IMR-90 (cell line): ENCODE data around the gene KDM6B. TPM values are rescaled to one million over a fixed set of nuclear protein-coding genes. Genes with fewer than 3 reads are reported as not detected.

ENCODE experiments used
- ATAC-seq: fragments of 200-7000 bp; cut with Tn5 transposase; 2 replicates; pipeline ENCODE4 v1.9.1; 2020; ENCODE audit warnings: low read depth, mild to moderate bottlenecking, moderate library complexity
- BruUV-seq: library from RNA; stranded (reverse); fragments of 400-500 nt; replicated peaks from 2 replicates; lab custom pipeline; 2021; lab: Mats Ljungman, UMichigan
- CTCF ChIA-PET: fragments of 300-600 bp; formaldehyde crosslinking; extraction: SDS; loops from one replicate; lab custom pipeline; 2021; ENCODE audit warnings: antibody characterized with exemption; lab: Yijun Ruan, JAX
- POLR2A ChIA-PET: fragments of 300-600 bp; sonication (Branson Sonifier 250); formaldehyde crosslinking; loops from one replicate; lab custom pipeline; 2022; ENCODE audit warnings: antibody characterized with exemption; ENCODE audit not compliant: unreplicated experiment; lab: Charles Lee
- DNase-seq: peaks from one replicate; pipeline ENCODE4 v3.0.0; 2013
- H2AFZ ChIP-seq: replicated peaks from 2 replicates; pipeline ENCODE3; 2013; ENCODE audit warnings: low read length, mild to moderate bottlenecking; ENCODE audit not compliant: poor library complexity
- H2AK5ac ChIP-seq: 2 replicates; pipeline ENCODE4 v1.6.1; 2013; ENCODE audit warnings: low read depth, low read length, inconsistent platforms
- H2AK9ac ChIP-seq: replicated peaks from 2 replicates; pipeline ENCODE3; 2013; ENCODE audit warnings: mild to moderate bottlenecking, low read depth, low read length, moderate library complexity; ENCODE audit not compliant: poor library complexity
- H2BK120ac ChIP-seq: 2 replicates; pipeline ENCODE4 v1.6.1; 2013; ENCODE audit warnings: low read depth, low read length, inconsistent platforms
- H2BK15ac ChIP-seq: 3 replicates; pipeline ENCODE4 v1.6.1; 2013; ENCODE audit warnings: low read depth, low read length, inconsistent platforms
- H2BK20ac ChIP-seq: 2 replicates; pipeline ENCODE4 v1.6.1; 2013; ENCODE audit warnings: low read depth, mild to moderate bottlenecking, inconsistent platforms, low read length, moderate library complexity
- H2BK5ac ChIP-seq: 2 replicates; pipeline ENCODE4 v1.6.1; 2013; ENCODE audit warnings: mild to moderate bottlenecking, low read depth, low read length, inconsistent platforms; ENCODE audit not compliant: poor library complexity, severe bottlenecking
- H3K14ac ChIP-seq: replicated peaks from 2 replicates; pipeline ENCODE4 v1.6.1; 2013; ENCODE audit warnings: low read depth, low read length, inconsistent platforms
- H3K18ac ChIP-seq: 2 replicates; pipeline ENCODE4 v1.6.1; 2013; ENCODE audit warnings: low read depth, low read length, control low read depth
- H3K23ac ChIP-seq: 2 replicates; pipeline ENCODE4 v1.6.1; 2013; ENCODE audit warnings: low read depth, low read length, inconsistent platforms
- H3K27ac ChIP-seq: 2 replicates; pipeline ENCODE4 v1.5.1; 2013; ENCODE audit warnings: mild to moderate bottlenecking, control low read depth, low read length; ENCODE audit not compliant: insufficient read depth
- H3K27me3 ChIP-seq: 2 replicates; pipeline ENCODE4 v1.6.1; 2013; ENCODE audit warnings: low read length; ENCODE audit not compliant: control insufficient read depth, insufficient read depth
- H3K36me3 ChIP-seq: 2 replicates; pipeline ENCODE4 v1.6.1; 2013; ENCODE audit warnings: low read length, mixed read lengths; ENCODE audit not compliant: control insufficient read depth, insufficient read depth
- H3K4ac ChIP-seq: 2 replicates; pipeline ENCODE4 v1.6.1; 2013; ENCODE audit warnings: low read depth, low read length, inconsistent platforms
- H3K4me1 ChIP-seq: 2 replicates; pipeline ENCODE4 v1.6.1; 2013; ENCODE audit warnings: low read length, mixed read lengths; ENCODE audit not compliant: control insufficient read depth, insufficient read depth
- H3K4me2 ChIP-seq: 2 replicates; pipeline ENCODE4 v1.6.1; 2013; ENCODE audit warnings: low read depth, mild to moderate bottlenecking, control low read depth, low read length, moderate library complexity
- H3K4me3 ChIP-seq: 2 replicates; pipeline ENCODE4 v1.5.1; 2013; ENCODE audit warnings: low read depth, mild to moderate bottlenecking, control low read depth, low read length, moderate library complexity; ENCODE audit not compliant: insufficient read depth
- H3K56ac ChIP-seq: 2 replicates; pipeline ENCODE4 v1.6.1; 2013; ENCODE audit warnings: low read length, inconsistent platforms; ENCODE audit not compliant: insufficient read depth; ENCODE audit errors: extremely low read depth
- H3K79me1 ChIP-seq, 2 experiments: 2 replicates each; pipeline ENCODE4 v1.6.1; 2013; ENCODE audit warnings: low read length in 2 of 2, inconsistent platforms in 1 of 2, low read depth in 1 of 2
- H3K9ac ChIP-seq: 2 replicates; pipeline ENCODE4 v1.6.1; 2013; ENCODE audit warnings: low read depth, low read length, control low read depth
- H3K9me1 ChIP-seq: 2 replicates; pipeline ENCODE4 v1.6.1; 2013; ENCODE audit warnings: low read length, inconsistent platforms; ENCODE audit not compliant: insufficient read depth
- H3K9me3 ChIP-seq: 2 replicates; pipeline ENCODE4 v1.6.1; 2013; ENCODE audit warnings: low read length; ENCODE audit not compliant: control insufficient read depth, insufficient read depth
- H4K20me1 ChIP-seq: 2 replicates; pipeline ENCODE4 v1.6.1; 2013; ENCODE audit warnings: low read length, inconsistent platforms; ENCODE audit not compliant: insufficient read depth
- H4K5ac ChIP-seq: 2 replicates; pipeline ENCODE4 v1.6.1; 2013; ENCODE audit warnings: mild to moderate bottlenecking, low read depth, low read length, control low read depth
- H4K8ac ChIP-seq, 2 experiments: 2 replicates each; pipeline ENCODE4 v1.6.1; 2013; ENCODE audit warnings: low read depth in 2 of 2, low read length in 2 of 2, control low read depth in 1 of 2, inconsistent platforms in 1 of 2
- H4K91ac ChIP-seq: 2 replicates; pipeline ENCODE4 v1.6.1; 2013; ENCODE audit warnings: low read depth, low read length, inconsistent platforms; ENCODE audit not compliant: insufficient read depth
- CEBPB ChIP-seq: IDR thresholded peaks from 2 replicates; pipeline ENCODE4 v1.6.1; 2012; ENCODE audit warnings: low read depth, low read length, improper control_type of control experiment
- MAFK ChIP-seq: IDR thresholded peaks from 2 replicates; pipeline ENCODE4 v1.6.1; 2012; ENCODE audit warnings: low read depth, low read length, improper control_type of control experiment
- POLR2A ChIP-seq: IDR thresholded peaks from 2 replicates; pipeline ENCODE4 v1.6.1; 2012; ENCODE audit warnings: mild to moderate bottlenecking, low read depth, low read length
- SMC3 ChIP-seq: fragments of 150-350 bp; IDR thresholded peaks from 2 replicates; pipeline ENCODE4 v1.6.1; 2016; ENCODE audit warnings: low read depth, mild to moderate bottlenecking, antibody characterized with exemption, low read length, moderate library complexity
- WGBS, 2 experiments: methylation state at CpG; one replicate each; pipeline versions ENCODE4 v1.1.5 to v1.1.7; 2013; ENCODE audit warnings: missing lambda C conversion rate in 2 of 2; ENCODE audit not compliant: insufficient read length in 1 of 2; ENCODE audit errors: extremely low coverage in 2 of 2; 5-methylcytosine and 5-hydroxymethylcytosine counted together
- dilution Hi-C: fragments of 300-500 bp; cut with HindIII; formaldehyde crosslinking; loops from one replicate; pipeline ENCODE4 v1.14.3; 2018; ENCODE audit warnings: low sequenced_read_pairs; ENCODE audit not compliant: unreplicated experiment
- in situ Hi-C: fragments of 300-500 bp; cut with MboI; formaldehyde crosslinking; loops from 3 replicates; pipeline ENCODE4 v1.14.3; 2019; ENCODE audit warnings: low sequenced_read_pairs, inconsistent platforms, mixed read lengths
- intact Hi-C: fragments of 100-400 bp; cut with micrococcal nuclease; formaldehyde crosslinking; loops from 2 replicates; pipeline ENCODE4 v1.10.0; 2022
- polyA plus RNA-seq, 3 experiments: library from polyadenylated mRNA; depleted of rRNA; stranded (reverse); fragments of >200 nt; gene quantifications; 2 replicates each; pipeline ENCODE4 v1.2.3, GENCODE V29; 2012; ENCODE audit warnings: low replicate concordance in 1 of 3
- total RNA-seq: library from RNA; depleted of rRNA; stranded (reverse); fragments of >200 nt; gene quantifications from 2 replicates; pipeline ENCODE4 v1.2.3, GENCODE V29; 2012

KDM6B gene
- total and polyA plus RNA-seq, 2 of the 4 experiments (the other 2 are of a cell fraction): 0.72 to 3.5 TPM

DNA sequence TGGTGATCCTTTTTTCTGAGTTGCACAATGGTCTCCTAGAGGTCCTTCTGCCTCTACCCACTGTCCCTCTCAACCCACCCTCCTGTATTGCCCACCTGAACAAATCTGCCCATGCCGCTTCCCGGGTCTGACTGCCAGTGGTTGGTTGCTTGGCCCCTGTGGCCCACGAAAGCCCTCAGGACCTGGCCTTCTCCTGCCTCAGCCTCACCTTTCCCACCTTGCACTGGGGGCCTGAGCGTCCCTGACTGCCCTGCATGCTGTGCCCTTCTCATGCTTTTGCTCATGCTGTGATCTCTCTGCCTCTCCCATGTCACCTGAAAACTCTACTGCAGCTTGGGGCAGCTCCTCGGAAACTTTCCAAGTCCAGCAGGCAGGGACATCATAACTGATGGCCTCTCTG lies 13.8 kb upstream of the KDM6B start:
- no peak overlapping the region for H2BK120ac ChIP-seq
- H3K4ac ChIP-seq: no peak overlapping the region
- H3K23ac ChIP-seq: no peak overlapping the region
- no CpG with 5 or more reads among the region's 5 CpGs for WGBS, 2 experiments
- H3K36me3 ChIP-seq: no peaks in the 10 kb centered on the region
- no TSS peak for BruUV-seq
- no peak overlapping the region for H4K91ac ChIP-seq
- H4K20me1 ChIP-seq: no peaks in the 10 kb centered on the region; the same call in none of the 2 replicates
- H3K27ac ChIP-seq: no peak overlapping the region
- no peak overlapping the region for H3K18ac ChIP-seq
- no peak overlapping the region for H2AK5ac ChIP-seq
- H3K27me3 ChIP-seq: peaks cover 50% of the 10 kb centered on the region
- H4K8ac ChIP-seq: no peak overlapping the region
- in situ Hi-C loops: loop anchor here (5.0 kb wide), 1 partner anchor 78 kb away; no protein-coding TSS in a partner anchor
- no peaks in the 10 kb centered on the region; the same call in 1 of the 2 replicates for H3K4me1 ChIP-seq
- no peak overlapping the region for H4K5ac ChIP-seq
- ATAC-seq: no peak
- H2BK20ac ChIP-seq: no peak overlapping the region
- no peak overlapping the region for H3K4me2 ChIP-seq
- no peak overlapping the region for H3K56ac ChIP-seq
- H2AK9ac ChIP-seq: no peak overlapping the region
- H2BK15ac ChIP-seq: no peak overlapping the region
- H3K14ac ChIP-seq: no peak overlapping the region
- DNase-seq: no peak
- H3K4me3 ChIP-seq: no peak overlapping the region
- no peaks in the 10 kb centered on the region for H3K9me1 ChIP-seq
- H2BK5ac ChIP-seq: no peak overlapping the region
- dilution Hi-C loops: no loop called here
- intact Hi-C loops: loop anchor here (5.0 kb wide), 2 partner anchors 77 to 172 kb away; no protein-coding TSS in a partner anchor
- ChIA-PET CTCF (no interaction called here), POLR2A (no interaction called here)
- H2AFZ ChIP-seq: no peak overlapping the region
- no peaks in the 10 kb centered on the region for H3K79me1 ChIP-seq
- no peak overlapping the region for H3K9ac ChIP-seq
- H3K9me3 ChIP-seq: no peaks in the 10 kb centered on the region
- TF ChIP-seq CEBPB (no peak), SMC3 (no peak), POLR2A (no peak), MAFK (no peak)
